Measurements from ENCODE around the gene GPR135.

- TF ChIP-seq EZH2 (IDR thresholded peaks at IDR 0.05; ENCODE audit: borderline replicate concordance, control insufficient read depth, low read depth, low read length) (no peak), DPF2 (IDR thresholded peaks at IDR 0.05) (no peak), POLR2A (IDR thresholded peaks at IDR 0.05; ENCODE audit: low read depth, low read length) (no peak), IKZF2 (IDR thresholded peaks at IDR 0.05) (no peak)
- TF ChIP-seq, protein P1, sequence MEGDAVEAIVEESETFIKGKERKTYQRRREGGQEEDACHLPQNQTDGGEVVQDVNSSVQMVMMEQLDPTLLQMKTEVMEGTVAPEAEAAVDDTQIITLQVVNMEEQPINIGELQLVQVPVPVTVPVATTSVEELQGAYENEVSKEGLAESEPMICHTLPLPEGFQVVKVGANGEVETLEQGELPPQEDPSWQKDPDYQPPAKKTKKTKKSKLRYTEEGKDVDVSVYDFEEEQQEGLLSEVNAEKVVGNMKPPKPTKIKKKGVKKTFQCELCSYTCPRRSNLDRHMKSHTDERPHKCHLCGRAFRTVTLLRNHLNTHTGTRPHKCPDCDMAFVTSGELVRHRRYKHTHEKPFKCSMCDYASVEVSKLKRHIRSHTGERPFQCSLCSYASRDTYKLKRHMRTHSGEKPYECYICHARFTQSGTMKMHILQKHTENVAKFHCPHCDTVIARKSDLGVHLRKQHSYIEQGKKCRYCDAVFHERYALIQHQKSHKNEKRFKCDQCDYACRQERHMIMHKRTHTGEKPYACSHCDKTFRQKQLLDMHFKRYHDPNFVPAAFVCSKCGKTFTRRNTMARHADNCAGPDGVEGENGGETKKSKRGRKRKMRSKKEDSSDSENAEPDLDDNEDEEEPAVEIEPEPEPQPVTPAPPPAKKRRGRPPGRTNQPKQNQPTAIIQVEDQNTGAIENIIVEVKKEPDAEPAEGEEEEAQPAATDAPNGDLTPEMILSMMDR (IDR thresholded peaks at IDR 0.05 in 2 of 3, conservative IDR thresholded peaks at IDR 0.05 in 1 of 3; ENCODE audit: control insufficient read depth in 2 of 3, extremely low read depth in 1 of 3, insufficient read depth in 1 of 3, low read depth in 3 of 3, low read length in 3 of 3), result no peak
- TF ChIP-seq, protein P2, sequence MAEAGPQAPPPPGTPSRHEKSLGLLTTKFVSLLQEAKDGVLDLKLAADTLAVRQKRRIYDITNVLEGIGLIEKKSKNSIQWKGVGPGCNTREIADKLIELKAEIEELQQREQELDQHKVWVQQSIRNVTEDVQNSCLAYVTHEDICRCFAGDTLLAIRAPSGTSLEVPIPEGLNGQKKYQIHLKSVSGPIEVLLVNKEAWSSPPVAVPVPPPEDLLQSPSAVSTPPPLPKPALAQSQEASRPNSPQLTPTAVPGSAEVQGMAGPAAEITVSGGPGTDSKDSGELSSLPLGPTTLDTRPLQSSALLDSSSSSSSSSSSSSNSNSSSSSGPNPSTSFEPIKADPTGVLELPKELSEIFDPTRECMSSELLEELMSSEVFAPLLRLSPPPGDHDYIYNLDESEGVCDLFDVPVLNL (IDR thresholded peaks at IDR 0.05; ENCODE audit: low read depth, low read length), result no peak
Observed at GRCh38 chr14:59482541-59483331, 17.6 kb upstream of the GPR135 start.

All from GM12878 (cell line).